Neuronal stem cell (in vitro differentiated cells): ENCODE results near the gene SLC25A26.

Source experiments
- DNase-seq: peaks from one replicate; pipeline ENCODE4 v3.0.0-alpha.2; 2013; ENCODE audit warnings: low spot score
- H2AFZ ChIP-seq: one replicate; pipeline ENCODE4 v1.6.1; 2013; ENCODE audit warnings: mild to moderate bottlenecking, low read length, inconsistent platforms
- H2AK5ac ChIP-seq: 2 replicates; pipeline ENCODE4 v1.6.1; 2013; ENCODE audit warnings: low read depth, mild to moderate bottlenecking, inconsistent platforms, low read length, moderate library complexity, mixed read lengths
- H2BK120ac ChIP-seq: 2 replicates; pipeline ENCODE4 v1.6.1; 2013; ENCODE audit warnings: low read depth, mild to moderate bottlenecking, inconsistent platforms, low read length, moderate library complexity, mixed read lengths
- H2BK12ac ChIP-seq: one replicate; pipeline ENCODE4 v1.6.1; 2013; ENCODE audit warnings: low read length, inconsistent platforms
- H2BK15ac ChIP-seq: 2 replicates; pipeline ENCODE4 v1.6.1; 2013; ENCODE audit warnings: mild to moderate bottlenecking, low read length, inconsistent platforms, mixed read lengths
- H2BK5ac ChIP-seq: one replicate; pipeline ENCODE4 v1.6.1; 2013; ENCODE audit warnings: inconsistent platforms, mild to moderate bottlenecking, low read length, moderate library complexity
- H3K14ac ChIP-seq: one replicate; pipeline ENCODE4 v1.6.1; 2013; ENCODE audit warnings: low read length, inconsistent platforms
- H3K18ac ChIP-seq: 2 replicates; pipeline ENCODE4 v1.6.1; 2013; ENCODE audit warnings: low read length, inconsistent platforms
- H3K23ac ChIP-seq: 2 replicates; pipeline ENCODE4 v1.6.1; 2013; ENCODE audit warnings: low read depth, mild to moderate bottlenecking, mixed read lengths, low read length, inconsistent platforms; ENCODE audit not compliant: poor library complexity
- H3K27ac ChIP-seq: replicated peaks from 3 replicates; pipeline ENCODE4 v1.5.1; 2013; ENCODE audit warnings: low read length, inconsistent platforms
- H3K27me3 ChIP-seq, 3 experiments: 2 replicates each; pipeline ENCODE4 v1.6.1; 2013; ENCODE audit warnings: low read length in 3 of 3, mild to moderate bottlenecking in 2 of 3, inconsistent platforms in 1 of 3, low read depth in 1 of 3, mixed read lengths in 1 of 3, moderate library complexity in 1 of 3; ENCODE audit not compliant: control insufficient read depth in 3 of 3, insufficient read depth in 3 of 3
- H3K36me3 ChIP-seq, 2 donors: replicated peaks in 1 of 2; 2 replicates each; pipeline ENCODE4 v1.6.1; 2013; ENCODE audit warnings: low read length in 2 of 2; ENCODE audit not compliant: control insufficient read depth in 2 of 2, insufficient read depth in 2 of 2
- H3K4ac ChIP-seq: 2 replicates; pipeline ENCODE4 v1.6.1; 2013; ENCODE audit warnings: inconsistent platforms, mild to moderate bottlenecking, low read length, moderate library complexity
- H3K4me1 ChIP-seq, 2 donors: 1 replicate in 1 of 2; 2 replicates in 1 of 2; pipeline ENCODE4 v1.6.1; 2013; ENCODE audit warnings: low read length in 2 of 2, low read depth in 1 of 2; ENCODE audit not compliant: control insufficient read depth in 2 of 2, insufficient read depth in 1 of 2
- H3K4me2 ChIP-seq: one replicate; pipeline ENCODE4 v1.6.1; 2013; ENCODE audit warnings: mild to moderate bottlenecking, low read length, inconsistent platforms; ENCODE audit not compliant: insufficient read depth, poor library complexity, severe bottlenecking
- H3K4me3 ChIP-seq, 2 donors: 2 replicates each; pipeline ENCODE4 v1.5.1; 2013; ENCODE audit warnings: low read length in 2 of 2, mild to moderate bottlenecking in 2 of 2, inconsistent platforms in 1 of 2, moderate library complexity in 1 of 2
- H3K79me1 ChIP-seq: one replicate; pipeline ENCODE4 v1.6.1; 2013; ENCODE audit warnings: low read depth, mild to moderate bottlenecking, inconsistent platforms, low read length, moderate library complexity
- H3K9ac ChIP-seq: one replicate; pipeline ENCODE4 v1.6.1; 2013; ENCODE audit warnings: mild to moderate bottlenecking, low read depth, low read length, inconsistent platforms; ENCODE audit not compliant: poor library complexity
- H3K9me3 ChIP-seq, 2 donors: replicated peaks in 1 of 2; 2 replicates each; pipeline versions ENCODE3 to v1.6.1; 2013; ENCODE audit warnings: low read length in 2 of 2, mild to moderate bottlenecking in 2 of 2, inconsistent platforms in 1 of 2, low read depth in 1 of 2, mixed read lengths in 1 of 2, moderate library complexity in 1 of 2; ENCODE audit not compliant: control insufficient read depth in 2 of 2, insufficient read depth in 1 of 2
- H4K8ac ChIP-seq: one replicate; pipeline ENCODE4 v1.6.1; 2013; ENCODE audit warnings: low read depth, mild to moderate bottlenecking, inconsistent platforms, low read length, moderate library complexity
- H4K91ac ChIP-seq: one replicate; pipeline ENCODE4 v1.6.1; 2013; ENCODE audit warnings: low read length, low read depth, mild to moderate bottlenecking, inconsistent platforms; ENCODE audit not compliant: poor library complexity
- WGBS, 2 donors: extraction: QIAGEN DNeasy Blood & Tissue Kit; methylation state at CpG; one replicate each; pipeline ENCODE4 v1.1.7; 2013; ENCODE audit warnings: missing lambda C conversion rate in 2 of 2, mixed read lengths in 1 of 2; ENCODE audit not compliant: insufficient read length in 2 of 2, insufficient replicate concordance in 1 of 2; ENCODE audit errors: extremely low coverage in 2 of 2; 5-methylcytosine and 5-hydroxymethylcytosine counted together

SLC25A26 gene

DNA sequence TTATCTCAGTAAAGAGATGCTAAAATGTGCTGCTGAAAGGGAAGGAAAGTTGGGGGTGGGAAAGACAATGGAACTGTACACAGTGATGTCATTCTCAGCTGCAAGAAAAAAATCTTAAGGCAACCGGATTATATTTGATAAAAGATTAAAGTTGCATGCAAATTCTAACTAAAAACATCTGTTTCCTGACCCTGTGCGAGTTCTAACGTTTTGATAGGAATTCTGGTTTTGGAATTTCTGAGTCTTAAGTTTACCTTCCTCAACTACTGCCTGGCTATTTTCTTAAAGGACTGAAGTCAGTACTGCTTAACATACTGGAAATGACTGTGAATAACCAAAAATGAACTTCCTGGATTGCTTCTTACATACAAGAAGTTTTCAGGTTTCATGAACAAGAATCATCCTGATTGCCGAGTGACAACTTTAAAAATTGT is 115.5 kb downstream of the SLC25A26 start:
- Histone ChIP-seq H4K8ac (no peak overlapping the region), H2AFZ (peak overlapping the region; percentile 4), H3K18ac (no peak overlapping the region), H3K27me3 (no peaks in the 10 kb centered on the region), H3K9me3 (no peaks in the 10 kb centered on the region), H3K36me3 (no peaks in the 10 kb centered on the region), H3K9ac (no peak overlapping the region), H2AK5ac (no peak overlapping the region), H4K91ac (no peak overlapping the region), H3K4ac (no peak overlapping the region), H2BK12ac (no peak overlapping the region), H2BK120ac (no peak overlapping the region), H3K14ac (no peak overlapping the region), H2BK15ac (no peak overlapping the region), H2BK5ac (no peak overlapping the region), H3K4me3 (no peak overlapping the region), H3K23ac (no peak overlapping the region), H3K4me2 (no peak overlapping the region), H3K79me1 (no peaks in the 10 kb centered on the region), H3K27ac (no peak overlapping the region), H3K4me1 (peaks cover 5 to 8% of the 10 kb centered on the region in 2 donors)
- WGBS, 2 donors = no CpG with 5 or more reads among the region's 4 CpGs
- no peak for DNase-seq

DNA sequence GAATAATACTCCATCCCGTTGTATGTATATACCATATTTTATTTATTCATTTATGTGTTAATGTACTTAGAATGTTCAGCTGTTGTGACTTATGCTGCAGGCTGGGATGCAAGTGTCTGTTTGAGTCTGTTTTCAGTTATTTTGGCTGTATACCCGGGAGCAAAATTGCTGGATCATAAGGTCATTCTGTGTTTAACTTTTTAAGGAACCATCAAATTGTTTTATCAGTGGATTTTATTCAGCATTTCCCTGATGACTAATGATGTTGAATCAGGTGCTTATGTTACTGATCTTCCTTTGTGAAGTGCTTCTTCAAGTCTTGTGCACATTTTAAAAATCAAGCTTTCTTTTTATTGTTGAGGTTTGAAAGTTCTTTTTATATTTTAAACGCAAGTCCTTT is 118.1 kb downstream of the SLC25A26 start:
- Histone ChIP-seq H3K4me3 (no peak overlapping the region), H2AK5ac (no peak overlapping the region), H3K4ac (no peak overlapping the region), H3K4me2 (no peak overlapping the region), H2AFZ (no peak overlapping the region), H3K23ac (no peak overlapping the region), H3K36me3 (no peaks in the 10 kb centered on the region), H3K27me3 (no peaks in the 10 kb centered on the region), H3K14ac (no peak overlapping the region), H2BK120ac (no peak overlapping the region), H4K8ac (no peak overlapping the region), H3K18ac (no peak overlapping the region), H2BK5ac (no peak overlapping the region), H2BK12ac (no peak overlapping the region), H3K4me1 (peaks cover 5 to 8% of the 10 kb centered on the region in 2 donors), H3K27ac (no peak overlapping the region), H3K9me3 (no peaks in the 10 kb centered on the region), H3K9ac (no peak overlapping the region), H3K79me1 (no peaks in the 10 kb centered on the region), H4K91ac (no peak overlapping the region), H2BK15ac (no peak overlapping the region)
- DNase-seq = no peak
- WGBS, 2 donors = no CpG with 5 or more reads among the region's 3 CpGs

DNA sequence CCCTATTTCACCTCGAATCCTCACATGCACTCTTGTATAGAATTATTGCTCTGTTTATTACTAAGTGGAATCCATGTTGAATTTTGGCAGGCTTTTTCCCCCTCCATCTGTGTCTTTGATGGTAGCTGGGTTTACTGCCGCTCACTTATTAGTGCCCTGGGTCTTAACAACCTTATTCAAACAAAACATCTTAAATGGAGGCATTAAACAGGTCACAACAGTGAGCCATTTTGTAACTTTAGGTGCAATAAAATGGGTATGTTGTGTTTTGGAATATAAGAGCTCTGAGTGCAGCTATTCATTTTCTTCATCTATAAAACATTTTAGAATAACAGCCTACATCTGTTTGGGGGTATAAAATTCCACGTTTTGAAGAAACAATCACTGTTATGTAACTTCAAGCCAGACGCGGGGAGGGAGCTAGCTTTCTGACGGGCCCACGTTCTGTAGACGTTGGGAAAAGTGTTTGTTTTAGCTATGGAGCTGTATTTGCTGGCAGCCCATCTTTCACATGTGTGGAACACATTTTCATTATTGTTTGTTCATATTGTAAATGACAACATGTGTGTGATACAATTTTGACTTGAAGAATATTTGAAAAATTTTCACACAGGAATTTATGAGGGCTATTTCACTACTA is 122.0 kb downstream of the SLC25A26 start:
- Histone ChIP-seq H2AFZ (no peak overlapping the region), H2AK5ac (no peak overlapping the region), H3K27ac (no peak overlapping the region), H3K4me3 (no peak overlapping the region), H4K8ac (no peak overlapping the region), H3K14ac (no peak overlapping the region), H2BK120ac (no peak overlapping the region), H3K4me1 (no peaks in the 10 kb centered on the region), H2BK12ac (no peak overlapping the region), H3K4me2 (no peak overlapping the region), H3K79me1 (no peaks in the 10 kb centered on the region), H3K27me3 (no peaks in the 10 kb centered on the region), H3K36me3 (no peaks in the 10 kb centered on the region), H4K91ac (no peak overlapping the region), H3K9me3 (peaks cover 0 to 7% of the 10 kb centered on the region in 2 donors), H3K4ac (no peak overlapping the region), H3K9ac (no peak overlapping the region), H3K23ac (no peak overlapping the region), H2BK5ac (no peak overlapping the region), H2BK15ac (no peak overlapping the region), H3K18ac (no peak overlapping the region)
- WGBS, 2 donors = no CpG with 5 or more reads among the region's 8 CpGs
- DNase-seq = no peak

DNA sequence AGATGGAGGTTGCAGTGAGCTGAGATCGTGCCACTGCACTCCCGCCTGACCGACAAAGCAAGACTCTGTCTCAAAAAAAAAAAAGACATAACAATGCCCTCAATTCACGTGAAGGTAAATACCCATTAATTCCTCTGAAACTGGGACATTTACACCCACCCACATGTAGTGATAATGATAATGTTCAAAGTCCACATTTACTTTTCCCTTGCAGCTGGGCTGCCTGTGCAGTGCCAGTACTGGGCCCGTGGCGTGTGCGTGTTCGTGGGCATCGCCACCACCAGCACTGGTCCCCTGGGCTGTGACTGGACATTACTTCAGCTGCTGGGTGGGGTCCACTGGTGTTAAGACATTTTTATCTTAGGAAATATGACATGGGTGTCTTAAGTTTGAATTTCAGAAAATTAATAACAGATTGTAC is 123.6 kb downstream of the SLC25A26 start:
- Histone ChIP-seq H2BK120ac (no peak overlapping the region), H2BK15ac (no peak overlapping the region), H3K18ac (no peak overlapping the region), H2AK5ac (no peak overlapping the region), H4K91ac (no peak overlapping the region), H2BK12ac (no peak overlapping the region), H3K9ac (no peak overlapping the region), H4K8ac (no peak overlapping the region), H3K23ac (no peak overlapping the region), H3K36me3 (no peaks in the 10 kb centered on the region), H2AFZ (no peak overlapping the region), H3K9me3 (peaks cover 0 to 8% of the 10 kb centered on the region in 2 donors), H3K4me2 (no peak overlapping the region), H3K4me1 (peaks cover 0 to 4% of the 10 kb centered on the region in 2 donors), H2BK5ac (no peak overlapping the region), H3K27me3 (no peaks in the 10 kb centered on the region), H3K4me3 (peak overlapping the region in 1 of 2 donors; percentile 64), H3K79me1 (no peaks in the 10 kb centered on the region), H3K14ac (no peak overlapping the region), H3K4ac (no peak overlapping the region), H3K27ac (no peak overlapping the region)
- no CpG with 5 or more reads among the region's 9 CpGs for WGBS, 2 donors
- DNase-seq = no peak
